Measurements from ENCODE around the gene COL4A2.

DNA sequence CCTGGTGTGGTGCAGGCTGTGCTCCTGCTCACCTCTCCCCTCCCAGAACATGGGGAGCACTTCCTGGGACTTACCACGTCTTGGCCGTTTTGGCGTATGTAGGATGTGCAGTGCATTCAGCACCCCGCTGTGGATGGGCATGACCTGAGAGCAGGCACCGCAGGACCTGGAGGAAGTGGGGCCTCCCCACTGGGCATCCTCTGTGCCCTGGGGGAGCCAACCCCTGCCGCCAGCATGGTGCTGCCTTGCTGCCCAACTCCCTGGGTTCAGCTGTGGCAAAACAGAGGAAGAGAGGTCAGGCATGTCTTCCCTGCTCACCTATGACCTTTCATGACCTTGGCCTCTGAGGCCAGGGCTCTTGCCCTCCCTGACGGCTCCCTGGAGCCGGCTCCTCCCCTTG is 150.9 kb downstream of the COL4A2 start:
- TF ChIP-seq, protein P1, sequence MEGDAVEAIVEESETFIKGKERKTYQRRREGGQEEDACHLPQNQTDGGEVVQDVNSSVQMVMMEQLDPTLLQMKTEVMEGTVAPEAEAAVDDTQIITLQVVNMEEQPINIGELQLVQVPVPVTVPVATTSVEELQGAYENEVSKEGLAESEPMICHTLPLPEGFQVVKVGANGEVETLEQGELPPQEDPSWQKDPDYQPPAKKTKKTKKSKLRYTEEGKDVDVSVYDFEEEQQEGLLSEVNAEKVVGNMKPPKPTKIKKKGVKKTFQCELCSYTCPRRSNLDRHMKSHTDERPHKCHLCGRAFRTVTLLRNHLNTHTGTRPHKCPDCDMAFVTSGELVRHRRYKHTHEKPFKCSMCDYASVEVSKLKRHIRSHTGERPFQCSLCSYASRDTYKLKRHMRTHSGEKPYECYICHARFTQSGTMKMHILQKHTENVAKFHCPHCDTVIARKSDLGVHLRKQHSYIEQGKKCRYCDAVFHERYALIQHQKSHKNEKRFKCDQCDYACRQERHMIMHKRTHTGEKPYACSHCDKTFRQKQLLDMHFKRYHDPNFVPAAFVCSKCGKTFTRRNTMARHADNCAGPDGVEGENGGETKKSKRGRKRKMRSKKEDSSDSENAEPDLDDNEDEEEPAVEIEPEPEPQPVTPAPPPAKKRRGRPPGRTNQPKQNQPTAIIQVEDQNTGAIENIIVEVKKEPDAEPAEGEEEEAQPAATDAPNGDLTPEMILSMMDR (IDR thresholded peaks at IDR 0.05; ENCODE audit: insufficient read depth, low read depth, low read length): no peak
- no peak for TF ChIP-seq EZH2 (IDR thresholded peaks at IDR 0.05; ENCODE audit: insufficient read depth, low read length)

Measured in astrocyte (in vitro differentiated cells and primary cell).